H1 (cell line): ENCODE measurements around the gene OSM. TPM values are rescaled to one million over a fixed set of nuclear protein-coding genes. Genes with fewer than 3 reads are reported as not detected.

Experiments
- HDAC2 ChIP-seq, 2 experiments: fragments of 300-600 bp in 1 of 2; sonication (generic) in 1 of 2; IDR thresholded peaks; 2 replicates each; pipeline ENCODE4 v1.6.1; 2011 to 2012; ENCODE audit warnings: low read depth in 2 of 2, low read length in 2 of 2, mild to moderate bottlenecking in 2 of 2, moderate library complexity in 2 of 2, borderline replicate concordance in 1 of 2, inconsistent platforms in 1 of 2
- MAFK ChIP-seq: IDR thresholded peaks from 2 replicates; pipeline ENCODE4 v1.6.1; 2012; ENCODE audit warnings: low read depth, mild to moderate bottlenecking, improper control_type of control experiment, low read length
- POU5F1 ChIP-seq: IDR thresholded peaks from 2 replicates; pipeline ENCODE4 v1.6.1; 2011; ENCODE audit warnings: low read depth, mild to moderate bottlenecking, low read length, moderate library complexity
- RXRA ChIP-seq: IDR thresholded peaks from 2 replicates; pipeline ENCODE4 v1.6.1; 2011; ENCODE audit warnings: low read depth, mild to moderate bottlenecking, low read length, moderate library complexity; ENCODE audit not compliant: insufficient read depth
- SAP30 ChIP-seq: fragments of 300-600 bp; sonication (generic); IDR thresholded peaks from 2 replicates; pipeline ENCODE4 v1.7.1; 2012; ENCODE audit warnings: low read length, moderate library complexity, mild to moderate bottlenecking, inconsistent platforms; ENCODE audit not compliant: insufficient read depth, insufficient replicate concordance
- TAF1 ChIP-seq: IDR thresholded peaks from 2 replicates; pipeline ENCODE4 v1.6.1; 2011; ENCODE audit warnings: mild to moderate bottlenecking, low read depth, low read length
- polyA plus RNA-seq, 7 experiments: library from polyadenylated mRNA; depleted of rRNA in 3 of 7; stranded (reverse) in 5 of 7; unstranded in 2 of 7; fragments of >200 nt in 5 of 7; fragments of 200-250 nt in 2 of 7; gene quantifications; 1 replicate in 5 of 7; 2 replicates in 1 of 7; 4 replicates in 1 of 7; pipeline versions ENCODE4 v1.2.1 to v1.2.3, GENCODE V29; 2011 to 2013; ENCODE audit warnings: missing spikeins in 2 of 7, mixed read lengths in 2 of 7
- total RNA-seq: library from RNA; stranded (reverse); fragmentation: NEBNext Ultra II Directional; extraction: Animal tissue kit (Norgen Biotek cat#: 25700); gene quantifications from 2 replicates; pipeline ENCODE4 v1.2.1, GENCODE V29; 2021

OSM gene
- total and polyA plus RNA-seq, 2 of the 8 experiments (the other 6 are each of a cell fraction or from before 2014, with no cell fraction given), result not detected

- TF ChIP-seq SAP30, result no peak
- TF ChIP-seq RXRA, result no peak
- TF ChIP-seq POU5F1, result no peak
- no peak for TF ChIP-seq HDAC2 (IDR thresholded peaks at IDR 0.05; ENCODE audit: borderline replicate concordance in 1 of 2, low read depth in 2 of 2, low read length in 2 of 2)
- TF ChIP-seq MAFK, result no peak
- TF ChIP-seq TAF1, result no peak
- TF ChIP-seq, all 59 proteins: peak for 0
Measured at GRCh38 chr22:30230787-30231461, 35.7 kb downstream of the OSM start (continued).
